HepG2 (cell line): ENCODE results near the gene SYTL3. TPM values are rescaled to one million over a fixed set of nuclear protein-coding genes. Genes with fewer than 3 reads are reported as not detected.

Experiments used
- ATF3 ChIP-seq: sonication (generic); formaldehyde crosslinking; IDR thresholded peaks from 2 replicates; pipeline ENCODE4 v1.4.0; 2020; ENCODE audit warnings: missing genetic modification reagents
- BRD4 ChIP-seq: sonication (generic); formaldehyde crosslinking; IDR thresholded peaks from 2 replicates; pipeline ENCODE4 v1.4.0; 2020; ENCODE audit warnings: missing genetic modification reagents
- FOXO1 ChIP-seq: sonication (generic); formaldehyde crosslinking; IDR thresholded peaks from 2 replicates; pipeline ENCODE4 v1.4.0; 2020; ENCODE audit warnings: missing genetic modification reagents
- HOXD1 ChIP-seq: sonication (generic); formaldehyde crosslinking; IDR thresholded peaks from 2 replicates; pipeline ENCODE4 v1.5.0; 2020; ENCODE audit warnings: missing genetic modification reagents
- JDP2 ChIP-seq: sonication (generic); formaldehyde crosslinking; IDR thresholded peaks from 2 replicates; pipeline ENCODE4 v1.8.1; 2022; ENCODE audit warnings: missing genetic modification reagents, borderline replicate concordance
- KDM5B ChIP-seq: sonication (generic); formaldehyde crosslinking; IDR thresholded peaks from 2 replicates; pipeline ENCODE4 v1.4.0; 2020; ENCODE audit warnings: missing genetic modification reagents, mild to moderate bottlenecking, borderline replicate concordance
- KLF11 ChIP-seq: IDR thresholded peaks from 2 replicates; pipeline ENCODE4 v1.6.1; 2016; ENCODE audit warnings: missing compliant biosample characterization
- KLF13 ChIP-seq: sonication (generic); formaldehyde crosslinking; IDR thresholded peaks from 2 replicates; pipeline ENCODE4 v1.4.0; 2020; ENCODE audit warnings: mild to moderate bottlenecking, missing genetic modification reagents
- MBD4 ChIP-seq: IDR thresholded peaks from 2 replicates; pipeline ENCODE4 v1.6.1; 2012; ENCODE audit warnings: low read length, inconsistent platforms, borderline replicate concordance
- PHF5A ChIP-seq: IDR thresholded peaks from one replicate; pipeline ENCODE4 v1.6.1; 2018; ENCODE audit warnings: low read depth, missing genetic modification reagents; ENCODE audit not compliant: unreplicated experiment
- PLSCR1 ChIP-seq: sonication (generic); formaldehyde crosslinking; IDR thresholded peaks from 2 replicates; pipeline ENCODE4 v1.5.0; 2020; ENCODE audit warnings: missing genetic modification reagents, mild to moderate bottlenecking, borderline replicate concordance
- RFX3 ChIP-seq: IDR thresholded peaks from 2 replicates; pipeline ENCODE4 v1.6.1; 2016; ENCODE audit warnings: missing biosample characterization, missing genetic modification reagents
- RFXAP ChIP-seq: sonication (generic); formaldehyde crosslinking; IDR thresholded peaks from 2 replicates; pipeline ENCODE4 v1.4.0; 2020; ENCODE audit warnings: missing genetic modification reagents, borderline replicate concordance
- SMC3 ChIP-seq: IDR thresholded peaks from 2 replicates; pipeline ENCODE4 v1.6.1; 2011; ENCODE audit warnings: low read length, improper control_type of control experiment
- STAG1 ChIP-seq: sonication (generic); formaldehyde crosslinking; IDR thresholded peaks from 2 replicates; pipeline ENCODE4 v1.4.0; 2020; ENCODE audit warnings: missing genetic modification reagents
- THRA ChIP-seq: sonication (generic); formaldehyde crosslinking; IDR thresholded peaks from 2 replicates; pipeline ENCODE4 v1.4.0; 2020; ENCODE audit warnings: missing genetic modification reagents, borderline replicate concordance
- ZBTB26 ChIP-seq: IDR thresholded peaks from 2 replicates; pipeline ENCODE4 v1.6.1; 2016; ENCODE audit warnings: missing compliant biosample characterization, missing genetic modification reagents, borderline replicate concordance
- ZHX1 ChIP-seq: sonication (generic); formaldehyde crosslinking; IDR thresholded peaks from 2 replicates; pipeline ENCODE4 v1.8.1; 2022; ENCODE audit warnings: low read depth, mild to moderate bottlenecking, missing genetic modification reagents
- ZNF124 ChIP-seq: sonication (generic); formaldehyde crosslinking; IDR thresholded peaks from 2 replicates; pipeline ENCODE4 v1.4.0; 2020; ENCODE audit warnings: missing genetic modification reagents
- ZNF20 ChIP-seq: sonication (generic); formaldehyde crosslinking; IDR thresholded peaks from 2 replicates; pipeline ENCODE4 v1.4.0; 2020; ENCODE audit warnings: mild to moderate bottlenecking, moderate library complexity, missing genetic modification reagents
- ZNF224 ChIP-seq: sonication (generic); formaldehyde crosslinking; IDR thresholded peaks from 2 replicates; pipeline ENCODE4 v1.5.0; 2020; ENCODE audit warnings: mild to moderate bottlenecking, missing genetic modification reagents
- ZNF350 ChIP-seq: sonication (generic); formaldehyde crosslinking; IDR thresholded peaks from 2 replicates; pipeline ENCODE4 v1.4.0; 2020; ENCODE audit warnings: mild to moderate bottlenecking, low read depth, missing genetic modification reagents, borderline replicate concordance
- ZNF484 ChIP-seq: sonication (generic); formaldehyde crosslinking; IDR thresholded peaks from 2 replicates; pipeline ENCODE4 v1.5.1; 2020; ENCODE audit warnings: mild to moderate bottlenecking, low read depth, missing genetic modification reagents, borderline replicate concordance
- ZNF567 ChIP-seq: sonication (generic); formaldehyde crosslinking; IDR thresholded peaks from 2 replicates; pipeline ENCODE4 v1.8.1; 2023; ENCODE audit warnings: mild to moderate bottlenecking, missing genetic modification reagents, borderline replicate concordance
- ZNF839 ChIP-seq: sonication (generic); formaldehyde crosslinking; IDR thresholded peaks from 2 replicates; pipeline ENCODE4 v1.4.0; 2020; ENCODE audit warnings: missing genetic modification reagents, mild to moderate bottlenecking, borderline replicate concordance
- polyA plus RNA-seq, 8 experiments: library from polyadenylated mRNA; depleted of rRNA in 3 of 8; stranded (reverse) in 7 of 8; unstranded in 1 of 8; fragments of >200 nt; fragmentation: Illumina TruSeq in 4 of 8; extraction: Trizol in 4 of 8; gene quantifications; 2 replicates each; pipeline versions ENCODE4 v1.2.1 to v1.2.3, GENCODE V29; 2011 to 2016; ENCODE audit warnings: low read depth in 4 of 8, missing spikeins in 1 of 8, mixed read lengths in 1 of 8; ENCODE audit not compliant: insufficient read depth in 1 of 8
- total RNA-seq, 5 experiments: library from RNA; depleted of rRNA; stranded (reverse); fragments of >200 nt; fragmentation: Illumina TruSeq; extraction: Trizol; gene quantifications; 2 replicates each; pipeline ENCODE4 v1.2.3, GENCODE V29; 2016; ENCODE audit warnings: low read depth in 1 of 5

The SYTL3 gene
- total and polyA plus RNA-seq, 2 of the 13 experiments (the other 11 are each of a cell fraction or from before 2014, with no cell fraction given) = 0.11 to 0.28 TPM

GRCh38 chr6:158718461-158719046 lies 68.7 kb downstream of the SYTL3 start (continued):
- TF ChIP-seq THRA (CRISPR knock-in tag) (no peak), KDM5B (CRISPR knock-in tag) (no peak), PLSCR1 (CRISPR knock-in tag) (no peak), KLF13 (CRISPR knock-in tag) (no peak), ZNF124 (no peak), ZNF350 (peak; percentile 37; the same call in 1 of the 2 replicates), RFX3 (CRISPR knock-in tag) (no peak), ZNF839 (CRISPR knock-in tag) (no peak), MBD4 (no peak), ZNF567 (CRISPR knock-in tag) (no peak), PHF5A (CRISPR knock-in tag) (no peak), KLF11 (CRISPR knock-in tag) (no peak), FOXO1 (CRISPR knock-in tag) (no peak), ZNF224 (no peak), ZNF484 (CRISPR knock-in tag) (no peak), ZNF20 (CRISPR knock-in tag) (no peak), STAG1 (CRISPR knock-in tag) (peak; percentile 83), JDP2 (CRISPR knock-in tag) (no peak), ZHX1 (CRISPR knock-in tag) (0 out of 2 replicates have a peak, but pooled peaks have one; percentile 26), RFXAP (CRISPR knock-in tag) (no peak), SMC3 (peak; percentile 56), BRD4 (CRISPR knock-in tag) (no peak), ZBTB26 (CRISPR knock-in tag) (no peak), ATF3 (CRISPR knock-in tag) (no peak), HOXD1 (CRISPR knock-in tag) (no peak)
